HG02610 (cell line): ENCODE results near the gene SND1.
A peak's percentile ranks its signal among the peaks of the same experiment; 100 is the strongest.

ENCODE experiments used
- ATAC-seq: cut with Tn5 transposase; IDR thresholded peaks from one replicate; pipeline ENCODE4 v1.9.1; 2021; ENCODE audit warnings: mild to moderate bottlenecking, moderate library complexity; ENCODE audit not compliant: unreplicated experiment

The SND1 gene

DNA sequence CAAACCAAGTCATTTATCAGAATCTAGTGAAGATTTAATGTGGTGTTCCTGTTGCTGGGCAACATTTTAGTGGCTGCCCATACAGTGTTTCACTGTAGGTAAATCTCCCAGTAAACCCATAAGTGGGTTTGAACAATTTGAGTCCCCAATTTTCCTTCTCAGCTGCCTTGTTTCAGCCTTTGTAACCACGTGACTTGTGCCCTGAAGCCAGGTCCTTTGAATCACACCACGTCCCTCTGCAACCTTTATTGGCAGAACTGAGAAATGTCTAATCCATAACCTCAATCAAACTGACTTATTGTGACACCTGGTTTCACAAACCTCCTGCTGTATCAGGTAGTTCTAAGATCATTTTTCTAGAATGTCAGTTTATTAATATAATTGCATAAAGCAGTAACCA lies 30.1 kb downstream of the SND1 start:
- ATAC-seq, result no peak

- peak; percentile 87 for ATAC-seq
These were observed 32.0 kb downstream of the SND1 start for GRCh38 chr7:127683776-127684681.

GRCh38 chr7:127689194-127689772 lies 37.3 kb downstream of the SND1 start:
- no peak for ATAC-seq

- ATAC-seq, result no peak
These were observed 38.3 kb downstream of the SND1 start for GRCh38 chr7:127690337-127690736.

- ATAC-seq, result no peak
These were observed 38.8 kb downstream of the SND1 start for GRCh38 chr7:127690806-127691205.

DNA sequence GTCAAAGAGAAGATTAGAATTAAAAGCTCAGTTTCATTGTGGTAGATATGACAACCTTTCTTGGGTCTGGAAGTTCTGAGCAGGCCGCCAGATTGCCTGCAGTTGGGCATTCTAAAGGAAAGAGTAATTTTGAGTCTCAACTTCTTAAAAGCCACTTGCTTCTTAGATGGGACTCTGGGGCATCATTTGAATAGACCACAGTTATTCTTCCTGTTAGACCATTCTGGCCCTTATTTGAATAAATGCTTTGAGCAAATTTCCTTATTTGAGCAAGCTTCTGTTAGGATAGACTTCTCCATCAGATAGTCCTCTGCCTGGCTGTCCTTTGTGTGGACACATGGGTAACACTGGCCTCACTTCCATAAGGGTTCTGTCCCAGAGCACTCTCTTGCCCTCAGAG lies 40.2 kb downstream of the SND1 start:
- ATAC-seq, result peak; percentile 61

- ATAC-seq, result no peak
These were observed 47.9 kb downstream of the SND1 start for GRCh38 chr7:127699853-127700252.

GRCh38 chr7:127702052-127702652 lies 50.2 kb downstream of the SND1 start:
- ATAC-seq, result no peak

- ATAC-seq, result no peak
These were observed 50.9 kb downstream of the SND1 start for GRCh38 chr7:127702938-127703337.

DNA sequence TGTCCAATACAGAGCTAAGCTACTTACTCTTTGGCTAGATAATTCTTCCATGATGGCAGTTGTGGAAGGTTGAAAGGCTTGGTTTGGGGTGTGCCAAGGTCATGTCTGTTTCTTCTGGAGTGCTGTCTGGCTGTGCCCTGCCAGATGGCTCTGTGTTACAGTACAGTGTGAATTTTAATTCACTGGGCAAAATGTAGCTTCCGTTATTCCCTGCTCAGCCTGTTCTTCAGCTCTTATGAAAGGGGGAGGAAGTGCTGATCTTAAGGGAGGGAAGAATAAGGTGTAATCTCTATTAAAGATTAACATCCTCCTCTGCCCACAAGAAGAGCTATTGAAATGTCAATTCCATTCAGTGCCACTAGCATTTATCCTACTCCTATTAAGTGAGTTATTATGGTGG lies 52.2 kb downstream of the SND1 start:
- ATAC-seq, result no peak

DNA sequence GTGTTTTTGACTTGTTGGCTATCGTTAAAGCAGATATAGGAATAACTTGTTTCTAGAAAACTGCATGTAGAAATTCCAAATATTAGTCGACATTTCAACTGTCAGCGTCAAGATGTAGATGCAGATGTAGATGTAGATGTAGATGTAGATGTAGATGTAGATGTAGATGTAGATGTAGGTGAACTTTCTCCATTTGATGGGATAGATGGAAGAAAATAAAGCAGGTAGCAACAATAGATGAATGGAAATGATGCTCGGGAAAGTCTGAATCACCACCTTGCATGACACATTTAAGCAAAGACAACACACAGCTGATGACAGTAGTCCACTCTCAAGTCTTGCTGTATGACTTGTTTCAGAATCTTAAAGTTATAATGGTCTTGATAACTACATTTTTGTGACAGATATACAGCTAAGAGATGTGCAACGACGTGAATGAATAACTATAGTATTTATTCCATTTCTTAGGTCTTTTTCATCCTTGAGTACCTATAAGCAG lies 53.5 kb downstream of the SND1 start:
- no peak for ATAC-seq

DNA sequence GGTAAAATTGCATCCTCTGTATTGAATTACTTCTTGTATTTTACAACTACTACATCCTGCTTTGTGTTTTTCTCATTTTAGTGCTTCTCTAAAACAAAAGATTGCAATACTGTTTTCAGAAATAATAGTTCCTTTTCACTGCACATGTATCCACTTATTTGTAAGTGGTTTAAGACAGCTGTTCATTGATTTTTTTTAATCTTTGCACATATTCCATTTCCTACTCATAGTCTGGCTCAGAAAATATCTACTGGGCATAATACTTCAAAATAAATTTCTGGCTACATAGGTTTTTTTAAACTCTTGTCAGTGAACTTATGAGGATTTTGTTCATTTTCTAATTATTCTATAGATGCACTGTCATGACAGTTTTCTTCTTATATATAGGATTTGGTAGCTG lies 54.8 kb downstream of the SND1 start:
- no peak for ATAC-seq

DNA sequence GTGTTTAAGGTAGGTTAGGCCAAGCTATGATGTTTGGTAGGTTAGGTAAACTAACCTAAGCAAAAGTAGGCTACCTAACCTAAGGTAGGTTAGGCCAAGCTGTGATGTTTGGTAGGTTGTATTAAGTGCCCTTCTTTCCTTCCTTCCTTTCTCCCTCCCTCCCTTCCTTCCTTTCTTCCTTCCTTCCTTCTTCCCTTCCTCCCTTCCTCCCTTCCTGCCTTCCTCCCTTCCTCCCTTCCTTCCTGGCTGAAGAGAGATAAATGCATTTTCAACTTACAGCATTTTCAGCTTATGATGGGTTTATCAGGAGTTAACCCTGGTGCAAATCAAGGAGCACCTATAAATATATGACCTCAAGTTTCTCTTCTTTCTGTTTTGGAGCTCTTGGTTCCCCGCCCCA lies 56.2 kb downstream of the SND1 start:
- ATAC-seq, result no peak

GRCh38 chr7:127708788-127709187 lies 56.8 kb downstream of the SND1 start:
- ATAC-seq, result peak; percentile 78

DNA sequence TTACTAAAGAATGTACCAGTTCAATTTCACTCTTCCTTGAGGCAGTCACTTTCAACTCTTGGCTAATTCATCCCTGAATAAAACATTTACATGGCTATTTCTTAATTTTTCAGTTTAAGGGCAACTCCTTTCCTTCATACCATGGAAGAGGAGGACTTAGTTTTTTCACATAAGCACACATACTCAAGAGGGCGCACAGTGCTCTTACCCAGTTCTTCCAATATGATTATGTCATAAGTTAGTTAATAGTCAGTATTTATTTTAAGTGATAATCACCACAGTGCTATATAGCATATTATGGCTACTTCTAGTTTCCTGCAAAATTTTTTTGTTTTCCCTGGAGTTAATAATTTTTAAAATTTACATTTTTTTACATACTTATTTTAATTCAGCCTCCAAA lies 58.6 kb downstream of the SND1 start:
- no peak for ATAC-seq

- no peak for ATAC-seq
These were observed 59.9 kb downstream of the SND1 start for GRCh38 chr7:127711872-127712271.

DNA sequence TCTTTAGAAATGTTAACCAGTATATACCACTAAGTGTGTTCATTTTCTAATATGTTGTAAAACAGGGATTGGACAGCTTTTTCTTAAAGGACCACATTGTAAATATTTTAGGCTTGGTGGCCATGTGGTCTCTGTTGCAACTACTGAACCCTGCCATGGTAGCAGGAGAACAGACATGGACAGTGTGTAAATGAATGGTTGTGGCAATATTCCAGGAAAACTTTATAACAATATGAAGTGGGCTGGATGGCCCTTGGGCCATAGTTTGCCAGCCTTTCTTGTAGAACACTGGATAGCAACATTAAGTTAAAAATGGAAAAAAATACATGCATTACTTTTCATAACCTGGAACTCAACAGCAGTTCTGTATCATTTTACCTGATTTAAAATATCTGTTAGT lies 61.0 kb downstream of the SND1 start:
- ATAC-seq, result no peak

- no peak for ATAC-seq
These were observed 61.8 kb downstream of the SND1 start for GRCh38 chr7:127713758-127714157.

- ATAC-seq, result no peak
These were observed 63.3 kb downstream of the SND1 start for GRCh38 chr7:127715272-127715671.

DNA sequence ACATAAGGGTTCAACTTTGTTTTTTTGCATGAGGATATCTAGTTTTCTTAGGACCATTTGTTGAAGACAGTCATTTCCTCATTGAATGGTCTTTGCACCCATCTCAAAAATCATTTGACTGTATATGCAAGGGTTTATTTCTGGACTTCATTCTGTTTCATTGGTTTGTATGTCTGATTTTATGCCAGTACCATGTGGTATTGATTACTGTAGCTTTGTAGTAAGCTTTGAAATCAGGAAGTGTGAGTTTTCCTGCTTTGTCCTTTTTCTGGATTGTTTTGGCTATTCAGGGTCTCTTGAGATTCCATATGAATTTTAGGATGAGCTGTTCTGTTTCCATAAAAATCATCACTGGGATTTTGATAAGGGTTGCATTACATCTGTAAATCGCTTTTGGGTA lies 63.9 kb downstream of the SND1 start:
- ATAC-seq, result no peak

DNA sequence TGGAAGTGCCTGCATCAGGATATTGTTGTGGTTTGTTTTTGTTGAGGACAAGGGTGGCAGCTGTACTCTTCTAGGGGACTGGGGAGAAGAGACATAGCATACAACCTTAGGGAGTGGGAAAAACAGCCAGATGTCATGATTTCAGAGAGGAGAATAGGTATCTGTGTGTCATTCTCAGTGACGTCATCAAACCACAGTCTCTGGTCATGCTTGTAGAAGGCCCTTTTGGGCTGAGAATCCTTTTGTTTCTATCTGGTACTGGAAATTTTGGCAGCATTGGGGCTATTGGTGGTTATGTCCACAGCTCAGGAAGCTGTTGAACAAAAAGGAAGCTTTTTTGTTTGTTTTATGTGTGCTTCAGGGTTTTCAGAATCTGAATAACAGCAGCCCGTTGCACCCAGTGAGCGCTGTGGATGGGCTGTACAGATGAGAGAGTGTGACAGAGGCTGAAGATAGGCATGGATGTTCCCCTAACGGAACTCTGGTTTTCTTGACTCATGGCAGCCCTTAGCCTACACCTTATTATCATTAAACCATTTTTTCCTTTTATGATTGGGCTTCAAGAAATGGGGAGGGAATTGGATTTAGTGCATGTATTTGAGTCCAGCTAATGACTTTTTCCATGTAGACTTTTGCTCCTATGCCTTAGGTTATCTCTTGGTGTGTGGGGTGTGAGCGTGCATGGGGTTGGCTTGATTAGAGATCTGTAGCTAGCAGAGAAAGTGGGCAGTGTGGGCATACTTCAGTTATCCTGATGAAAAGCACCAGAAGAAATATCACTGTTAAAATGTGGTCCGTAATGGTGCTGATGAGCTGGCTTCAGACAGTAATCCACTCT lies 65.7 kb downstream of the SND1 start:
- peak; percentile 55 for ATAC-seq
